Stimulated activated naive CD8-positive, alpha-beta T cell treated with anti-CD3 and anti-CD28 coated beads, Interleukin-15, Interleukin-2, amounts not matched to agents 100 ng/mL and 50 ng/mL, for 24 hours (primary cell): Measurements from ENCODE around the gene IL22RA2.
"Not testable (repeated sequence)": the region's sequence is repeated elsewhere in the genome, so short reads cannot be mapped to it uniquely, and the experiment has no call there.

ENCODE experiments used
- H3K27ac Mint-ChIP-seq: one replicate; pipeline ENCODE4 v1.8.0; 2021; ENCODE audit warnings: mild to moderate bottlenecking, mixed read lengths
- H3K27me3 Mint-ChIP-seq: one replicate; pipeline ENCODE4 v1.8.0; 2021; ENCODE audit warnings: mixed read lengths
- H3K36me3 Mint-ChIP-seq: one replicate; pipeline ENCODE4 v1.8.0; 2021; ENCODE audit warnings: low read depth, mixed read lengths
- H3K4me1 Mint-ChIP-seq: one replicate; pipeline ENCODE4 v1.8.0; 2021; ENCODE audit warnings: low read depth, mixed read lengths
- H3K4me3 Mint-ChIP-seq: one replicate; pipeline ENCODE4 v1.8.0; 2021; ENCODE audit warnings: mild to moderate bottlenecking, mixed read lengths
- H3K9me3 Mint-ChIP-seq: one replicate; pipeline ENCODE4 v1.8.0; 2021; ENCODE audit warnings: mixed read lengths

IL22RA2 gene, protein sequence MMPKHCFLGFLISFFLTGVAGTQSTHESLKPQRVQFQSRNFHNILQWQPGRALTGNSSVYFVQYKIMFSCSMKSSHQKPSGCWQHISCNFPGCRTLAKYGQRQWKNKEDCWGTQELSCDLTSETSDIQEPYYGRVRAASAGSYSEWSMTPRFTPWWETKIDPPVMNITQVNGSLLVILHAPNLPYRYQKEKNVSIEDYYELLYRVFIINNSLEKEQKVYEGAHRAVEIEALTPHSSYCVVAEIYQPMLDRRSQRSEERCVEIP

DNA sequence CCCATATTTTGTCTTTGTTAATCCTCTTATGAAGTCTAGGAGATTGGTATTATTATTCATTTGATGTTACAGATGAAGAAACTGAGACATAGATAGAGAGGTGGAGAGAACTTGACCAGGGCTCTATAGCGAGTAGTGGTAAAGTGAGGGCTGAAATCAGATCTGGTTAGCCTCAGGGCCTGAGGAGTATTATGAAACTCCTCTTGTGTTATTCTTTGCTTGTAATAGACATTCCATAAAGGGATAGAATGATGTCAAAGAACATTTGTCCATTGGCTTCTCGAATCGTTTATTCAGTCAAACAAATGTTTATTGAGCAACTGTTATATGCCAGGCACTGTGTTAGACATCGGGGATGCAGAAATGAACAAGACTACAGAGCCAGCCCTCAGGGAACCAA lies at the start of gene IL22RA2:
Gene IL22RA2, minus strand, starts transcription at position 144 of the 400 bp plus-strand sequence. CDS start 11,895 bp downstream, outside the sequence.
- Mint-ChIP-seq H3K27me3 (peaks cover 4% of the 10 kb centered on the region), H3K4me1 (peaks cover 31% of the 10 kb centered on the region), H3K27ac (peak within 1 kb of the TSS; percentile 81), H3K4me3 (no peak within 1 kb of the TSS), H3K36me3 (no peaks in the 10 kb centered on the region), H3K9me3 (no peaks in the 10 kb centered on the region)

DNA sequence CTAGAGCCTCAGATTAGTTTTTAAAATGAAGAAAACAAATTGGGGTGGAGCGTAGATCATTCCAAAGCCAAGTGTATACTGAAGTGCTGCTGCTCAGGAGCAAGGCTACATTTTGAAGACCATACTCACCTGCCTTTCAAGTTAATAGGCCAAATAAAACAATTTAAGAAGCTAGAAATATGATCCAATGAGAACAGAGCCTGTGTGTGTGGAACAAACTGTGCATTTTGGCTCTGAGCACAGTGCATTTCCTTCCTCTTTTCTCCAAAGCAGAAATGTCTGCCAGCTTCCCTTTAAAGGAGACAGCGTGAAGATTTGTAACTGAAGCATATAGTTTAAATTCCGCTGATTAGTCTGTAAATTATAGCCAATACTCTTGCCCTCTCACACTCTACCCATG lies 48.9 kb upstream of the IL22RA2 start:
- Mint-ChIP-seq H3K9me3 (no peaks in the 10 kb centered on the region), H3K27me3 (no peaks in the 10 kb centered on the region), H3K27ac (no peak overlapping the region), H3K36me3 (peaks cover 3% of the 10 kb centered on the region), H3K4me1 (peaks cover 62% of the 10 kb centered on the region), H3K4me3 (no peak overlapping the region)

DNA sequence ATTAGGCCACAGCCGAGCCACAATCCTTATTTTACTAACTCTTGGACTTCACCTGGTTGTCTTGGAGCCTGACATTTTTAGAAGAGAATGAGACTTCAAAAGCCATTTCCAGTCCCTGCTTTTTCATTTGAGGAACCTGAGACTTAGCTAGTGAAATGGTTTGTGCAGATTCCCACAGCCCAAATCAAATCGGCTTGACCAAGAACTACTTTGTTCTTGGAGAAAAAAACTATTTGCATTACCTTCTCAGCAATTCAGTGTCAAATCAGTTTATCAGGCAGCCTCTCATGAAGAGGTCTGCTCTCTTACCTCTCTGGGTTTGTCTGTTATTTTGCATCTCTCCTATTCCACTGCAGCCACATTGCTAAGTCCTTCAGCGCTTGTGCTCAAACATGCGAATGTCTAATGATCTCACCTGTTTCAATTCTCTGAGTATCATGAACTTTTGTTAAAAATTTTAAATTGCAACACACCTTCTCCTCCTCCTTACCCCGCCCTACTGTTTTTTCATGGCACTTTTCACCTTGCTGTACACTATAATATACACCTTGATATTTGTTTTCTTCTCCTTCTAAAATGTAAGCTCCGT lies 46.3 kb upstream of the IL22RA2 start:
- H3K27me3 Mint-ChIP-seq, result no peaks in the 10 kb centered on the region
- H3K4me3 Mint-ChIP-seq, result peak overlapping the region; percentile 100
- peaks cover 68% of the 10 kb centered on the region for H3K4me1 Mint-ChIP-seq

DNA sequence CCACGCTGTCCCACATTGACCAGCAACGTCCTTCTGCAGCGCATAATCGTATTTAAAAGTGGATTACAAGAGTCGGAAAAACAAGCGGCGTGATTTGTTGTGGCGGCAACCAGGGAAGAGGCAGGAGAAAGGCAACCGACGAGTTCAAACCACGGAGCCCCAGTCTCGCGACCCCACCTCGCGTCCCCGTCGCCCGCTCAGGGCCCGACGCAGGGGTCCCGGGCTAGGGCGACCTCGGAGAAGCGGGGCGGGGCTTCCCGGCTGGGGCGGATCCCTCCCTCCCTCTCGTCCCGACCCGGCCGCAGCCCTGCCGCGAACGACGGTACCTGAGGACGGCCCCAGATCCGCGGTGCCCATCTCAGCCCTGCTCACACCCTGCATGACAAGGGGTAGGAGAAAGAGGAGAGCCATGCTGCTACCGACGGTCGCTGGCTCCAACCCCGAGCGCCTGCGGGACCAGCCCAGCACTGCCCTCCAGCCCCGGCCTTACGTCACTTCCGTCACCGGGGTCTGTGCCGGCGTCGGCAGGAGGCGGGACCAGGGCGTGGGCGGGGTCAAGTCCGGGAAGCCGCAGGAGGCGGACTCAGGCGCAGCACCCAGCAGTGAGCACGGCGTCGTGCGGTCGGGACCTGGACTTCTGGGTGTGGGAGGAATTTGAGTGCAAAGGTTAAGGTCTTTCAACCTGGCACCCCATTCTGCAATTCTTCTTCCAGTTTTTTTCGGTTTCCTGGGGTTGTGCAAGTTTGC lies 45.6 kb upstream of the IL22RA2 start, which contains the start of gene IFNGR1:
Gene IFNGR1, minus strand, starts transcription at position 469 of the 747 bp plus-strand sequence. Its CDS starts 58 bp downstream, at position 411.
- Mint-ChIP-seq H3K36me3 (peaks cover 10% of the 10 kb centered on the region), H3K27me3 (no peaks in the 10 kb centered on the region), H3K4me3 (peak within 1 kb of the TSS; percentile 100), H3K9me3 (no peaks in the 10 kb centered on the region), H3K4me1 (peaks cover 68% of the 10 kb centered on the region), H3K27ac (peak within 1 kb of the TSS; percentile 99)

More for the DNA sequence above, 46.3 kb upstream of the IL22RA2 start:
- Mint-ChIP-seq H3K27ac (peak overlapping the region; percentile 99), H3K36me3 (peaks cover 10% of the 10 kb centered on the region), H3K9me3 (no peaks in the 10 kb centered on the region)

DNA sequence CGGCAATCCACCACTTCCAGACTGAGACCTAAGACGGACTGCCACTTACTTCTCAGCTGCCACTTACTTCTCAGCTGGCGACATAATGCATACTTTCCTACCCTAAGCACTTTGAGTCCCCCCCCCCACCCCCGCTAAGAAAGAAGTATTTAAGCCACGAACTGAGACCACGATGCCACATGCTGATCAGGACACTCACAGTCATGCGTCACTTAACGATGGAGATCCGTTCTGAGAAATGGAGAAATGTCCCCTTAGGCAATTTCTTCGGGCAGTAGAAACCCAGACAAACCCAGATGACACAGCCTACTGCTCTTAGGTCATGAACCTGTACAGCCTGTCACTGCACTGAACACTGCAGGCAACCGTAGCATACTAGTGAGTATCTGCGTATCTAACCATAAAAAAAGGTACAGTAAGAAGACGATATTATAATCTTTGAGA lies 45.1 kb upstream of the IL22RA2 start:
- Mint-ChIP-seq H3K27ac (peak overlapping the region; percentile 99), H3K27me3 (no peaks in the 10 kb centered on the region), H3K4me1 (peaks cover 68% of the 10 kb centered on the region), H3K4me3 (peak overlapping the region; percentile 100), H3K36me3 (peaks cover 10% of the 10 kb centered on the region), H3K9me3 (no peaks in the 10 kb centered on the region)

DNA sequence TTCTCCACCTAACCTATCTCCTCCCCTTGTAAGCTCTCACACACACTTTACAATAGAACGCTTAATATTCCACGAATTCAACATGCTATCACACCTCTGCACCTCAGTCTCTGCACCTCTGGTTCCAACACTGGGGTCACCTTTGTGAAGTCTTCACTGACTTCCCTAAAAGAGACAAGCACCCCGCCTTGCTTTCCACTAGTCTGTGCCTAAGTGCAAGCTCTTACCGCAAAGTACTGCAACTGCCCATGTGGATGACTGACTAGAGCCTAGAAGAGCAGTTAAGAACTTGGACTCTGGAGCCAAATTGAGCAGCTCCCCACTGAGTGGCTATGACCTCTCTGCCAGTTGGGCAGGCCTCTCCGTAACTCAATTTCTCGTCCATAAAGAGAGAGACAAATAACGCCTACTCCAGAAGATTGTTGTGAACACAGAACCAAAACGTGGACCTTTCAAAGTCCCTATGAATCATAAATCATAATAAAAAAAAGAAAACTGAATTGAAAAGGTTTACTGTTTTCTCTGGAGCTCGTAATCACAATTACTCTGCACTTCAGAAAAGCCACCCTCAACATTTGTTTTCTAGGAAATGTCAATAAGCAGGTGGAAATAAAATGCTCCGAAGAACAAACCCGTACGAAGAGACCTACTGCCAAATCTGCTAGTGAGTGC lies 44.5 kb upstream of the IL22RA2 start:
- Mint-ChIP-seq H3K27ac (peak overlapping the region; percentile 99), H3K9me3 (no peaks in the 10 kb centered on the region), H3K36me3 (peaks cover 10% of the 10 kb centered on the region), H3K4me1 (peaks cover 67% of the 10 kb centered on the region), H3K27me3 (no peaks in the 10 kb centered on the region), H3K4me3 (peak overlapping the region; percentile 100)

DNA sequence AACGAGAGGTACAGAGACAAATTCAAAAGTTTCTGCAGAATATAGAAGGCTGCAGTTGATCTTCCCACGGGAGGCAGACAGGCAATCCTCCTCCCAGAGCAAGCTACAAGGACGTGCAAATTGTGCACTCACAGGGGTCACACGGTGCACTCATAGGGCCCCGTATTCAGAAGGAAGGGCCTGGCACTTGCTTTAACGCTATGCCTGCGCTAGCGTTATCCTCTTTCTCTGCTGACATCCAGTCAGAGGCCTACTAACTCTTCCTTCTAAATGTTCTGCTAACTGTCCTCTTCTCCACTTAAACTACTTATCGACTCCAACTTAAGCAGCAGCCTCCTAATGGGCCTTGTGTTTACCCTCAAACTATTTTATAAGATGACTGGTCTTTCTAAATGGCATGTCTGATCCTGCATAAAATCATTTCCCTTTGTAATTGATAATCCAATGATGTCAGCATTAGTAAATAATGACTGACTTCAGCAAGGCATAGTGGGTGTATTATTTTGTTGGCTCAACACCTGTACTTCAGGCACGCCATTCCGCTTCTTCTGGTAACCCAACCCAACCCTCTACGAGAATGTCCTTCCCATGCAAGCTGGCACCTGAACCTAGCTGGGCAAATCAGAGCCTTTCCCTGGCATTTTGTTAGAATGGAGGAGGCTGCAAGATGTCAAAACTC lies 43.6 kb upstream of the IL22RA2 start:
- H3K4me1 Mint-ChIP-seq, result peaks cover 73% of the 10 kb centered on the region
- no peaks in the 10 kb centered on the region for H3K9me3 Mint-ChIP-seq
- H3K27ac Mint-ChIP-seq, result no peak overlapping the region

DNA sequence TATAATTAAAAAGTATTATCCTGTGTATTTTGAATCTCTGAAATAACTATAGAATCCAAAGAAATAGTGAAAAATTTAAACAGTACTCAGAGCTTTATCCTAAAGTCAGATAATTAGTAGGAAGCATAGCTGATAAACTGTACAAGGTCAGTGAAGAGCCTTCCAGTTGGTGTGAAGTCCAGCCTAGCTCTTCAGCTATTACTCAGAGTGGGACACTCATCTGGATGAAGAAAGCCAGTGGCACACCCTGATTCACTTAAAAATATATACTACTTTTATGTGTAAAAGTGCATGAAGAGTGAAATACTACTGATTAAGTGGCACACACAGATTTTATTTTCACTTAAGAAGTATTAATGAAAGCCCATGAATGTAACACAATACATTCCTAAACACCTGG lies 42.7 kb upstream of the IL22RA2 start:
- no peaks in the 10 kb centered on the region for H3K9me3 Mint-ChIP-seq
- no peak overlapping the region for H3K4me3 Mint-ChIP-seq
- H3K36me3 Mint-ChIP-seq, result peaks cover 21% of the 10 kb centered on the region
- H3K27me3 Mint-ChIP-seq, result no peaks in the 10 kb centered on the region
- peaks cover 82% of the 10 kb centered on the region for H3K4me1 Mint-ChIP-seq
- no peak overlapping the region for H3K27ac Mint-ChIP-seq

More for the DNA sequence above, 43.6 kb upstream of the IL22RA2 start:
- Mint-ChIP-seq H3K4me3 (peak overlapping the region; percentile 100), H3K27me3 (no peaks in the 10 kb centered on the region), H3K36me3 (peaks cover 14% of the 10 kb centered on the region)

DNA sequence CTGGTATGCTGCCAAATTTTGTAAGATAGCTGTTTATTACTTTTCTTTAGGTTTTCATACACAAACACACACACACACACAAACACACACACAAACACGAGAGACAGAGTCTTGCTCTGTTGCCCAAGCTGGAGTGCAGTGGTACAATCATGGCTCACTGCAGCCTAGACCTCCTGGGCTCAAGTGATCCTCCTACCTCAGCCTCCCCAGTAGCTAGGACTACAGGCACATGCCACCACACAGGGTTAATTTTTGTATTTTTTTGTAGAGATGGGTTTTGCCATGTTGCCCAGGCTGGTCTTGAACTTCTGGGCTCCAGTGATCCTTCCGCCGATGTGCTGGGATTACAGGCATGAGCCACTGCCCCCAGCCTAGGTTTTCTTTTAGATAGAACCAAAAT lies 42.2 kb upstream of the IL22RA2 start:
- Mint-ChIP-seq H3K4me1 (peaks cover 84% of the 10 kb centered on the region), H3K36me3 (peaks cover 22% of the 10 kb centered on the region)
- not testable (repeated sequence) for H3K9me3 Mint-ChIP-seq, H3K27me3 Mint-ChIP-seq, H3K27ac Mint-ChIP-seq, H3K4me3 Mint-ChIP-seq

DNA sequence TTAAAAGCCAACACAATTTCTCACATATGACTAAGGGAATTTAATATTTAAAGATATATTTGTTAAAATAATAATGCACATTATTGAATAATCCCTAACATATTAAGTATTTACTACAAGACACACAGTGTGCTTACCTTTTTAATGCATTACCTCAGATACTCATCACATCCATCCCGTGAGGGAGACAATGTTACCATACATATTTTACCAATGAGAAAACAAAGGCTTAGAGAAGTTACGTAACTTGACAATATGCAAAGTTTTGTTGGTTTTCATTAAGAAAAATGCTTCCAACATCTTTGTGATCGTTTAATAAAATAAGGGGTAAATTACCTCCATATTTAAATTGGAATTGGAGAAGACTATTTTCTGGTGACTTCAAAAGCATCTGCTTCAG lies 41.5 kb upstream of the IL22RA2 start:
- peaks cover under 1% of the 10 kb centered on the region for H3K9me3 Mint-ChIP-seq
- H3K27me3 Mint-ChIP-seq, result no peaks in the 10 kb centered on the region
- H3K27ac Mint-ChIP-seq, result no peak overlapping the region
- peaks cover 82% of the 10 kb centered on the region for H3K4me1 Mint-ChIP-seq
- no peak overlapping the region for H3K4me3 Mint-ChIP-seq
- peaks cover 29% of the 10 kb centered on the region for H3K36me3 Mint-ChIP-seq

DNA sequence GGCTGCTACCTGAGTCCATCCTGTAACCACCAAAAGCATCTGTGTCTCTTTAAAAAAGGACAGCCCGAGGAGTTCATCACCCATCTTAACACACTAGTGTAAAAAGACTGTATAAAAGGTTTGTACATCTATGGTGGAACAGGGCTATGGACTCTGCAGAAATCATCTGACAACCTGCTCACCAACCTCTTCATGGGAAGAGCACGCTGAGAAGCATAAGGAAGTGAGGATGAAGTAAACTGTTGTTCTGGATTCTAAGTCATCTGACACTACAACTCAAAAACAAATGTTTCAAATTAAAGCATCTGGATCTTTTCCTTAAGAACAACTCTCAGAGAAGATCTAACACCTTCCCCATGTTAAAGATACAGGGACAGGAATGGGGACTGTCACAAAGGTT lies 40.4 kb upstream of the IL22RA2 start:
- H3K36me3 Mint-ChIP-seq, result peaks cover 39% of the 10 kb centered on the region
- no peak overlapping the region for H3K27ac Mint-ChIP-seq
- peaks cover 6% of the 10 kb centered on the region for H3K9me3 Mint-ChIP-seq
- H3K27me3 Mint-ChIP-seq, result no peaks in the 10 kb centered on the region
- H3K4me3 Mint-ChIP-seq, result no peak overlapping the region
- H3K4me1 Mint-ChIP-seq, result peaks cover 80% of the 10 kb centered on the region

DNA sequence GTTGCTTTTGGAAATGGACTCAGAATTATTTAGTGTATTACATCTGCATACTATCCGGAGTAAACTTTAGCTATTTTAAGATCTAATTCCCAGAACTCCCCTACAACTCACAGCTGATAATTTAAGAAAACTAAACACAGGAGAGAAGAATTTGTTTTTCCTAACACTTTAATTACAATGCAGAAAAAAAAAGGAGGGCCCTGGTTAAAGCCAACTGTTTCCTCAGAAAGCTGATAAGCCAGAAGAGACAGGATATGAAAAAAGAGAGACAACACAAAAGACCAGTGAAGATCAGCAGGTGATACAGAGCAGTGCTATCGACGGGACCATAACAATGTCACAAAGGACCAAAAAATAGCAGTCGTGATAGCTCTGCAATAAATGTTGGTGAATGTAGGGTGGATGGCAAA lies 39.9 kb upstream of the IL22RA2 start:
- Mint-ChIP-seq H3K36me3 (peaks cover 39% of the 10 kb centered on the region), H3K4me1 (peaks cover 77% of the 10 kb centered on the region), H3K4me3 (no peak overlapping the region), H3K27me3 (no peaks in the 10 kb centered on the region), H3K27ac (no peak overlapping the region), H3K9me3 (peaks cover 6% of the 10 kb centered on the region)

DNA sequence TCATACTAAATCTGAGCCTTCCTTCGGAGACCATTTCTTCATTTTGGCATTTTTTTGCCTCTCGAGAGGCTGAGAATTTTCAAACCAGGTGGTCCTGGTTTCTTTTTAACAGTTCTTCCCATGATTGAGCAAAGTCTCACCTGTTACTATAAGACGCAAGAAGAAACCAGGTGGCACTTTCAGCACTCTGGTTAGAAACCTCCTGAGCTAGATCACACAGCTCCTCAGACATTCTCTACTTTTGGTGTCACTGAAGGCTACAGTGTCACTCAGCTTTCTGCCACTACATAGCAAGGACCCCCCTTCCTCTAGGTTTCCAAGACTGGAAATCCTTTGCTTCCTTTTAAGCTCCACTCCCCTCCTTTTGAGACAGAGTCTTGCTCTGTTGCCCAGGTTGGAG lies 38.5 kb upstream of the IL22RA2 start:
- Mint-ChIP-seq H3K36me3 (peaks cover 52% of the 10 kb centered on the region), H3K4me3 (no peak overlapping the region), H3K4me1 (peaks cover 73% of the 10 kb centered on the region), H3K9me3 (peaks cover 12% of the 10 kb centered on the region), H3K27me3 (no peaks in the 10 kb centered on the region), H3K27ac (no peak overlapping the region)

DNA sequence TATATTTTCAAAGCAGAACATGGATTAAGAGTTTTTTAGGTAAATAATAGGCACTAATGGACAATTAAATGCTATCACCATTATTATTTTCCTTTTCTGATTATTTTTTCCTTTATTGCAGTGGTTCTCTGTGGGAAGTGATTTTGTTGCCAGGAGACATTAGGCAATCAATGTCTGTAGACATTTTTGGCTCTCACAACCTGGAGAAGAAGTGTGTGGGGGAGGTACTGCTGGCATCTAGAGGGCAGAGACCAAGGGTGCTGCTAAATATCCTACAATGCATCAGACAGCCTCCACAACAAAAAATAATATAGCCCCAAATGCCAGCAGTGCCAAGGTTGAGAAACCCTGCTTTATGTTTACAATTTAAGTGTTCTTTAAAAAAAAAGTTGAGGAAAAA lies 37.5 kb upstream of the IL22RA2 start:
- H3K27ac Mint-ChIP-seq, result no peak overlapping the region
- H3K9me3 Mint-ChIP-seq, result peaks cover 12% of the 10 kb centered on the region
- H3K4me1 Mint-ChIP-seq, result peaks cover 68% of the 10 kb centered on the region
- no peaks in the 10 kb centered on the region for H3K27me3 Mint-ChIP-seq
- no peak overlapping the region for H3K4me3 Mint-ChIP-seq
- peaks cover 56% of the 10 kb centered on the region for H3K36me3 Mint-ChIP-seq
